ENCODE data around the gene PRPSAP2. TPM values are rescaled to one million over a fixed set of nuclear protein-coding genes. Genes with fewer than 3 reads are reported as not detected.

Gene PRPSAP2
- total RNA-seq, 4 donors from 2014 or later: 18.2 to 65.9 (median 39.2) TPM

GRCh38 chr17:18959071-18959844, 101.3 kb downstream of the PRPSAP2 start:
- no peaks in the 10 kb centered on the region for H3K9me3 ChIP-seq
- no peak overlapping the region for H3K4me3 ChIP-seq
- no peaks in the 10 kb centered on the region for H3K27me3 ChIP-seq
- H3K36me3 ChIP-seq: no peaks in the 10 kb centered on the region
- no peak overlapping the region for H3K27ac ChIP-seq
- intact Hi-C loops (cut with DNase I; ENCODE audit: low total_unique reads): no loop called here
- H3K4me1 ChIP-seq: peaks cover 0 to 4% of the 10 kb centered on the region in 2 donors
- TF ChIP-seq CTCF (IDR thresholded peaks at IDR 0.05) (no peak), POLR2A (IDR thresholded peaks at IDR 0.05) (no peak)
- no peak for DNase-seq

GRCh38 chr17:18959845-18960240, 101.9 kb downstream of the PRPSAP2 start:
- intact Hi-C loops (cut with DNase I; ENCODE audit: low total_unique reads): no loop called here
- no peak overlapping the region for H3K4me3 ChIP-seq
- no peaks in the 10 kb centered on the region for H3K9me3 ChIP-seq
- TF ChIP-seq CTCF (IDR thresholded peaks at IDR 0.05) (no peak), POLR2A (IDR thresholded peaks at IDR 0.05) (no peak)
- no peaks in the 10 kb centered on the region for H3K36me3 ChIP-seq
- H3K27ac ChIP-seq: no peak overlapping the region
- no peaks in the 10 kb centered on the region for H3K27me3 ChIP-seq
- DNase-seq: no peak
- peaks cover 0 to 4% of the 10 kb centered on the region in 2 donors for H3K4me1 ChIP-seq

- TF ChIP-seq CTCF (IDR thresholded peaks at IDR 0.05) (no peak), POLR2A (IDR thresholded peaks at IDR 0.05) (no peak)
- no peak for DNase-seq
- intact Hi-C loops (cut with DNase I; ENCODE audit: low total_unique reads): no loop called here
These were observed 102.3 kb downstream of the PRPSAP2 start for GRCh38 chr17:18960241-18960665.

GRCh38 chr17:18960803-18961511, 103.0 kb downstream of the PRPSAP2 start:
- intact Hi-C loops (cut with DNase I; ENCODE audit: low total_unique reads): no loop called here
- peak; percentile 67 to 75 for DNase-seq
- H3K27me3 ChIP-seq: no peaks in the 10 kb centered on the region
- peaks cover 0 to 4% of the 10 kb centered on the region in 2 donors for H3K4me1 ChIP-seq
- no peaks in the 10 kb centered on the region for H3K36me3 ChIP-seq
- no peak overlapping the region for H3K27ac ChIP-seq
- H3K4me3 ChIP-seq: no peak overlapping the region
- TF ChIP-seq CTCF (IDR thresholded peaks at IDR 0.05) (peak; percentile 79 to 87 (median 81)), POLR2A (IDR thresholded peaks at IDR 0.05) (no peak)
- no peaks in the 10 kb centered on the region for H3K9me3 ChIP-seq

More at GRCh38 chr17:18960241-18960665, 102.3 kb downstream of the PRPSAP2 start:
- Histone ChIP-seq H3K9me3 (no peaks in the 10 kb centered on the region), H3K27me3 (no peaks in the 10 kb centered on the region), H3K36me3 (no peaks in the 10 kb centered on the region), H3K4me1 (peaks cover 0 to 4% of the 10 kb centered on the region in 2 donors), H3K27ac (no peak overlapping the region), H3K4me3 (no peak overlapping the region)
